Activated T-cell treated with anti-CD3 and anti-CD28 coated beads for 48 hours (primary cell): ENCODE measurements around the gene CD19.
"Not testable (repeated sequence)": the region's sequence is repeated elsewhere in the genome, so short reads cannot be mapped to it uniquely, and the experiment has no call there.

Experiments
- DNase-seq: peaks from one replicate; pipeline ENCODE4 v3.0.0-alpha.2; 2020; ENCODE audit warnings: low read depth

The CD19 gene

DNA sequence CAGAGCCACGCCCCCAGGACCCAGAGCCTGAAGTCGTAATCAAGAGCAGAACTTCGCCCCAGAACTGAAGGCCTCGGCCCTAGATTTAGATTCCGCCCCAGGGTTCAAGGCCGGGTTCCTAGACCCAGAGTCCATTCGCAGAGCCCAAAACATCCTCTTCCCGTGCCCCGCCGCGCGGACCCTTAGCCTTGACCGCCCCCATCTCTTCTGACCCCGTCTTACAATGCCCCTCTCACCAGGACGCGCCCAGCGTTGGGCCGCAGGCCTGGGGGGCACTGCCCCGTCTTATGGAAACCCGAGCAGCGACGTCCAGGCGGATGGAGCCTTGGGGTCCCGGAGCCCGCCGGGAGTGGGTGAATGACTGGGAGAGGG, 5.0 kb downstream of the CD19 start:
- DNase-seq, result no peak

DNA sequence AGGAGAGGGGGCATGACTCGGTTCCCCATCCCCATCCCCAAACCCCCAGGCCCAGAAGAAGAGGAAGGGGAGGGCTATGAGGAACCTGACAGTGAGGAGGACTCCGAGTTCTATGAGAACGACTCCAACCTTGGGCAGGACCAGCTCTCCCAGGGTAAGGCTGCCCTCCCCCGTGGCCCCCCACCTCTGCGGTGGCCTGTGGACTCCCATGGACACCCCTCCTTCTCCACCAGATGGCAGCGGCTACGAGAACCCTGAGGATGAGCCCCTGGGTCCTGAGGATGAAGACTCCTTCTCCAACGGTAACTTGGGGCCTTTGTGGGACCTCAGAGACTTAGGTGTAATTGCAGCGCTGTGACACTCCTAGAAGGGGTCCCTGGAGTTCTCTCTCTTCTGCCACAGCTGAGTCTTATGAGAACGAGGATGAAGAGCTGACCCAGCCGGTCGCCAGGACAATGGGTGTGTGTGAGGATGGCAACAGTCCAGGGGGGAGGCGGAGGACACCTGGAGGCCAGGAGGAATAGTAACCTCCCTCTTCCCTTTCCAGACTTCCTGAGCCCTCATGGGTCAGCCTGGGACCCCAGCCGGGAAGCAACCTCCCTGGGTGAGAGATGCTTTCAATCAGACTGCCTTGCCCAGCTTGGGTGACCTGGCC, 5.6 kb downstream of the CD19 start:
- no peak for DNase-seq

DNA sequence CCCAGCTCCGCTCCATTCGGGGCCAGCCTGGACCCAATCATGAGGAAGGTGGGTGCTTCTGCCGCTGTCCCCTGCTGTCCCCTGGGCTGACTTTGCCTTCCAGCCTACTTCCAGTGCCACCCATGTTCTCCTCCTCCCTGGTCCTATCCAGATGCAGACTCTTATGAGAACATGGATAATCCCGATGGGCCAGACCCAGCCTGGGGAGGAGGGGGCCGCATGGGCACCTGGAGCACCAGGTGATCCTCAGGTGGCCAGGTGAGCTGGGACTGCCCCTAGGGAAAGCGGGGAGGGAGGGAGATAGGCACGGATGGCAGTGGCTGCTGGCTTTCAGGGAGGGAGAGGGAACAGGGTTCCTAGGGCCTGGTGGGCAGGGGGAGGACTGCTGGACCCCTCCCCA, 7.0 kb downstream of the CD19 start:
- no peak for DNase-seq

DNA sequence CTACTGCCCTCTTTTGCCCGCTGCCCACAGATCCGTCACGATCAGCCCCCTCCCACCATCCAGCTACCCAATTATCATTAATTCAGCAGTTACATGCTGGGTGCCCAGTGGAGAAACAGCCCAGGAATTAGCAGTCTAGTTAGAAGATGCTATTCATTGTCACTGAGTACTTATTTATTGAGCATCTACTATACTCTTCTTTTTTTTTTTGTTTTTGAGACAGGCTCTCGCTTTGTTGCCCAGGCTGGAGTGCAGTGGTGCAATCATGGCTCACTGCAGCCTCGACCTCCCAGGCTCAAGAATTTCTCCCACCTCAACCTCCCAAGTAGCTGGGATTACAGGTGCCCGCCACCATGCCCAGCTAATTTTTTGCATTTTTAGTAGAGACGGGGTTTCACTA, 8.1 kb downstream of the CD19 start:
- not testable (repeated sequence) for DNase-seq

DNA sequence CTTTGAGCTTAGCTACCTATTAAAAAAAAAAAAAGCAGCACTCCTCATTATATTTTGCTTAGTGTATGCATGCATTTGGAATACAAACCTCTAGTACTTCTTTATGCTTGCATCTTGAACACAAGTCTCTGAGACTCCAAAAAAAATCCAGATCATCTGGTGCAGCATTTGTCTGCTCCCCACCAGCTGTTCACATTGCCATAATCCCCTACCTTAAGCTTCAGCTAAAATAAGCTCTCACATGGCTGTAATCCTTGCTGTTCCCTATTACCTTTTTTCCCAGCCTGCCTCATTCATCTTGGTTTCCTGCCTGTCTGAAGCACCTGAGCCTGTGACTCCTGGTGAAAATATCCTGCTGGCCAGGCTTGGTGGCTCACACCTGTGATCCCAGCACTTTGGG, 11.5 kb downstream of the CD19 start:
- no peak for DNase-seq

DNA sequence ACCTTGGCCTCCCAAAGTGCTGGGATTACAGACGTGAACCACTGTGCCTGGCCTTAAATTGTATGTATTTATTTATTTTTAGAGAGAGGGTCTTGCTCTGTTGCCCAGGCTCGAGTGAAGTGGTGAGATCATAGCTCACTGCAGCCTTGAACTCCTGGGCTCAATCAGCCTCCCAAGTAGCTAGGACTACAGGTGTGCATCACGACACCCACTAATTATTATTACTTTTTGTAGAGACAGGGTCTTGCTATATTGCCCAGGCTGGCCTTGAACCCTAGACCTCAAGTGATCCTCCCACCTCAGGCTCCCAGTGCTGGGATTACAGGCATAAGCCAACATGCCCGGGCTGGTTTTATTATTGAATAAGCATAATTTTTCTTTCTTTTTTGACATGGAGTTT, 14.9 kb downstream of the CD19 start:
- DNase-seq, result no peak

DNA sequence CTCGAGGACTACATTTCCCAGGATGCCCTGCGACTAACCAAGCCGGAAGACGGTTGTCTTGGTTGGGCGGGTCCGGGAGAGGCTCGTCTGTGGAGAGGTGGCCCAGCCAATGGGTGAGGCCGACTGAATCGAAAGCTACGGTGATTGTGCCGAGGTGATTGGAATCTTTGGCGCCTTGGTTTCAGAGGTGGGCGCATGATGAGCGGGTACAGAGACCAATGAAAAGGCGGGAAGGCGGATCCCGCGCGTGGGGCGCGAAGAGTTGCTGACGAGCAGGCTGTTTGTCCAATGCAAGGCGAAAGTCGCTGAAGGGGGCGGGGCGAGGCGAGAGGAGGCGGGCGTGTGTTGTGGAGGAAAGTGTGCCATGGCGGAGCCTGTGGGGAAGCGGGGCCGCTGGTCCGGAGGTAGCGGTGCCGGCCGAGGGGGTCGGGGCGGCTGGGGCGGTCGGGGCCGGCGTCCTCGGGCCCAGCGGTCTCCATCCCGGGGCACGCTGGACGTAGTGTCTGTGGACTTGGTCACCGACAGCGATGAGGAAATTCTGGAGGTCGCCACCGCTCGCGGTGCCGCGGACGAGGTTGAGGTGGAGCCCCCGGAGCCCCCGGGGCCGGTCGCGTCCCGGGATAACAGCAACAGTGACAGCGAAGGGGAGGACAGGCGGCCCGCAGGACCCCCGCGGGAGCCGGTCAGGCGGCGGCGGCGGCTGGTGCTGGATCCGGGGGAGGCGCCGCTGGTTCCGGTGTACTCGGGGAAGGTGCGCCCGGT, 19.1 kb downstream of the CD19 start, which contains the start of gene NFATC2IP:
TSS of gene NFATC2IP (plus strand) at position 290 of the 762 bp plus-strand sequence. CDS start at position 365, 75 bp downstream.
- peak; percentile 99 for DNase-seq

DNA sequence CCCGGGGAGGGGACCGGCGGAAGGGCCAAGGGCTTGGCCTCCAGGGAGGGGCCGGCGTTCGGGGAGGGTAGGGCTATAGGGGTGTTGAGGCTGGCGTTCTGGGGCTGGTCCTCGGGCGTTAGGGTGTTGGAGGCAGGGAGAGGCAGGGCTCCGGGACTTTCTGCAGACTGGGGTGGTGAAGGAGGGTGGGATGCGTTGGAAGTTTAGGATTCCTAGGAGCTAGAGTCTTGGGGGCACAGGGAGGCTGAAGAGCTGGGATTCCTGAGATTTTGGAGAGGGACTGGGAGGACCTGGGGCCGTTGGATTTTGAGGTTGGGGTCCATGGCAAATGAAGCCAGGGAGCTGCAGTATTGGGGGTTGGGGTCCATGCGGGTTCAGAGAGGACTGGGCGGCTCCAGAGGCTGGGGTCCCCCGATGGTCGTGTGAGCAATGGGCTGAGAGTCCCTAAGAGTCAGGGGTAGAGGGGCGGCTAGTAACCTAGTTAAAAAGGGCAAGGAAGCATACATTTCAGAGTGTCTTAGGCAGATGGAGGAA, 19.7 kb downstream of the CD19 start:
- DNase-seq, result no peak

DNA sequence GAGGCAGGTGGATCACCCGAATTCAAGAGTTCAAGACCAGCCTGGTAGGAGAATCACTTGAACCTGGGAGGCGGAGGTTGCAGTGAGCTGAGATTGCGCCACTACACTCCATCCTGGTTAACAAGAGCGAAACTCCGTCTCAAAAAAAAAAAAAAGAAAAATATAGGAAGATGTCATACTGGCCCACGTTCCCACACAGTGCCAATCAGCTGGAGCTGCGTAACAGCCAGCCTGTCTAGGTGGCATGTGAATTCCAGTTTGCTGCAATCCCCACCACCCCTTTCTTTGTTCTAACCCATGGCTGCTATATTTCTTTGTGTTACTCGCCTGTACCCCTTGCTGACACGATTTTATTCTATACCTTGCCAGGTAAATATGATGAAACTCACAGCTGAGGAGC, 26.4 kb downstream of the CD19 start:
- no peak for DNase-seq

DNA sequence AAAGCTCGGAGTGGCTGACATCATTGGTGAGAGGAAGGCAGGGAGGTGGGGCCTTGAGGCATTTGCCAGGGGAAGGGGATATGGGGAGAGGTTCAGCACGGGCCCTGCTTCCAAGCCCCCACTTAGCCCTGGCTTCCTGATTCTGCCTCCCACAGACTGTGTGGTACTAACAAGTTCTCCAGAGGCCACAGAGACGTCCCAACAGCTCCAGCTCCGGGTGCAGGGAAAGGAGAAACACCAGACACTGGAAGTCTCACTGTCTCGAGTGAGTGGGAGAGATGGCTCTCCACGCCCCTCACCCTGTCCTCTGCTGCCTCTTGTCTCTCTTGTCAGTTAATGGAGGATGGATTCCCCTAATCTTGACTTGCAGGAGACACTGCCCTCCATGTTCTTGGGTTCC, 27.1 kb downstream of the CD19 start:
- no peak for DNase-seq

DNA sequence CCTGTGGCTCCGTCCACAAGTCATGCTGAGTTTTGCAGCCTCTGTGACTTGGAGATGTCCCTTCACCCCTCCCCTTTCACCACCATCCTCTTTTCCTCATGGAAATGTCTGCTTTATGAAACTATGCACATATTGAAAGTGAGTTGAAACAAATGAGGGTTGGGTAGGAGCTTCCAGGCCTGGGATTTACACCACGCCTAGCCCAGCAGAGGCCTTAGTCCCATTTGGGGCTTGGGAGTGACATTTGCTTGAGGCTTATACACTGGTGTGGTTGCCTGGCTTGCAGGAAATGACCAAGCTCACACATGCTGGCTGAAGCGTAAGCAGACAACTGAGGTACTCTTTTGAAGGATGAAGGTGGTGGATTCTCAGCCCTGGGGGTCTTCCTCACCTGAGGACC, 32.3 kb downstream of the CD19 start:
- no peak for DNase-seq

DNA sequence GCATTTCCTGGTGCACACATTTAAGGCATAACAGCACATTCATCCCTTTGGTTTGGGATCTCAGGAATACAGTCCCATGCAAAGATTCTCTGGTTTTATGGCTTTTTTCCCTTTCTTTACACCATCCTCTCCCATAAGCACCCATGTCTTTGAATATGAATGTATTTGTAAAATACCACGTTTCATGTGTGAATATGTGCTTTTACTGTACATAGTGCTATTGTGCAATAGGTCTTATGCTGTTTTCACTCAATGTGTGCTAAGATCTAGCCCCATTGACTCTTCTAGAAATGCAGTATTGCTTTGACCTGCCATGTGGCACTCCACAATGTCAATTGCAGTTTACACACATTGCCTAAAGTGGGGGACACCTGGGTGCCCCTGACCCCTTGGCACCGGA, 32.7 kb downstream of the CD19 start:
- DNase-seq, result no peak

DNA sequence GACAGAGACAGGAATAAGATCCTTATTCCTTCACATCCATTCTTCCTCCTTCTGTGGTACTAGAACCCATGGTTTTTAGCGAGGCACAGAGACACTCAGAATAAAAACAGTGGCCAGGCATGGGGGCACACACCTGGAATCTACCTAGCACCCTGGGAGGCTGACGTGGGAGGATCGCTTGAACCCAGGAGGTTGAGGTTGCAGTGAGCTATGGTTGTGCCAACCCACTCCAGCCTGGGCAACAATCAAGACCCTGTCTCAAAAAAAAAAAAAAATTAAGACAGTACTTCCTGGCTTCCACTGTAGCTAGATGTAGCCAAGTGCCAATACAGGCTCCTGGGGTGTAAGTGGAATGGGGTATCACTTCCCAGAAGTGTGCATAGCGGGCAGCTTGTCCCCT, 35.4 kb downstream of the CD19 start:
- DNase-seq, result no peak

DNA sequence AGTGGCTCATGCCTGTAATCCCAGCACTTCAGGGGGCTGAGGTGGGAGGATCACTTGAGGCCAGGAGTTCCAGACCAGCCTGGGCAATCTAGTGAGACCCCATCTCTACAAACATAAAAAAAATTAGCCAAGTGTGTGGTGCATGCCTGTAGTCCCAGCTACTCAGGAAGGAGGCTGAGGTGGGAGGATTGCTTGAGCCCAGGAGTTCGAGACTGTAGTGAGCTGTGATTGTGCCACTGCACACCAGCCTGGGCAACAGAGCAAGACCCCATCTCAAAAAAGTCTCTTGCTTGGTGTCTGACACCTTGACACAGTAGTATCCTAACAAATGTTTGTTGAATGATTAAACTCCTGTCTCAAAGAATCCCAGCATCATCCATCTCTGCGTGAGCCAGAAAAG, 37.9 kb downstream of the CD19 start:
- not testable (repeated sequence) for DNase-seq

DNA sequence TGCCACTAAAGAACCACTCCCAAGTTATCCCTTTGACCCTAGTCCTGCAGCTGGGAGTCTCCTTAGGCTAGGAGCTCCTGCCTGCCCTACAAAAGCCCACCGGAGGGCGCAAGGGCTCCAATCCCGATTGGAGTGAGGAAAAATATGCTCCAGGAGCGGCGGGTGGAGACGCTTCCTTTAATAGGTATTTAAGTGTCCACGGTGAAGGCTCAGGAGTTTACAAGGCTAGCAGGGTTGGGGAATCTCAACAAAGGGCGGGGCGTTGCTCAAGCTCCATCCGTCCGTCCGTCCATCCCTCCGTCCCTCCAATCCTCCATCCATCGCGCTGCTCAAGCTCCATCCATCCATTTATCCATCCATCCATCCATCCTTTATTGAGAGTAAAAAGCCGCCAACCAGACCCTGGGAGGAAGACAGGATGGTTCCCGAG, 42.3 kb downstream of the CD19 start:
- DNase-seq, result no peak

DNA sequence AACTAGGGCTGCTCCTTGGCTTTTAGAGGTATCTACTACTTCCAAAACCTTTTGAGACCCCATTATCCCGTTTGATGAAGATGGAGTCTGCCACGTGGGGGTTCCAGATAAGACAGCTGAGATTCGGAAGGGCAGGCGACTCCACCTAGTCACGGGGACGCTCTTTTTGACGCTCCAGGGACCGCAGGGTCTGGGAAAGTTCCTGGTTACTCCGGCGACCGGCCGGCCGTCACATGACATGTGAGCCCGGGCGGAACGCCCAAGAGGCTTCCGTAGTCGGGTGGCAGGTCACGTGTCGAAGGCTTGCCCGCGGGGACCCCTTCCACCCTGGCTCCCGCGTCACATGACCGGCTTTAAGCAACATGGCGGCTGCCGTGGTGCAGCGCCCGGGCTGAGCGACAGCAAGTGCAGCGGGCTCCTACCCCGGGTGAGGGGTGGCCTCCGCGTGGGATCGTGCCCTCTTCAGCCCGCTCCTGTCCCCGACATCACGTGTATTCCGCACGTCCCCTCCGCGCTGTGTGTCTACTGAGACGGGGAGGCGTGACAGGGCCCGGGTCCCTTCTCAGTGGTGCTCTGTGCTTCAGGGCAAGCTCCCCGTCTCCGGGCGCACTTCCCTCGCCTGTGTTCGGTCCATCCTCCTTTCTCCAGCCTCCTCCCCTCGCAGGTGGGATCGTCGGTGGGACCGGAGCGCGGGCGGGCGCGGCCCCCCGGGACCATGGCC, 42.8 kb downstream of the CD19 start, which contains the start of gene SPNS1:
TSS of gene SPNS1 (plus strand) at position 342 of the 721 bp plus-strand sequence. CDS start at position 716, 374 bp downstream.
- DNase-seq, result peak; percentile 93

DNA sequence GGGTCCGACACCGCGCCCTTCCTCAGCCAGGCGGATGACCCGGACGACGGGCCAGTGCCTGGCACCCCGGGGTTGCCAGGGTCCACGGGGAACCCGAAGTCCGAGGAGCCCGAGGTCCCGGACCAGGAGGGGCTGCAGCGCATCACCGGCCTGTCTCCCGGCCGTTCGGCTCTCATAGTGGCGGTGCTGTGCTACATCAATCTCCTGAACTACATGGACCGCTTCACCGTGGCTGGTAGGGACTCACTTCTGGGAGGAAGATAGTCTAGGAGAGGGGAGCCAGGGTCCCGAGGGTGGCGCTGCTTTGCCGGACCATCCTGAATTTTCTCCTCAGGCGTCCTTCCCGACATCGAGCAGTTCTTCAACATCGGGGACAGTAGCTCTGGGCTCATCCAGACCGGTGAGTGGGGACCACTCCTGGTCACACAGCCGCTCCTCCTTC, 43.4 kb downstream of the CD19 start:
- DNase-seq, result no peak

DNA sequence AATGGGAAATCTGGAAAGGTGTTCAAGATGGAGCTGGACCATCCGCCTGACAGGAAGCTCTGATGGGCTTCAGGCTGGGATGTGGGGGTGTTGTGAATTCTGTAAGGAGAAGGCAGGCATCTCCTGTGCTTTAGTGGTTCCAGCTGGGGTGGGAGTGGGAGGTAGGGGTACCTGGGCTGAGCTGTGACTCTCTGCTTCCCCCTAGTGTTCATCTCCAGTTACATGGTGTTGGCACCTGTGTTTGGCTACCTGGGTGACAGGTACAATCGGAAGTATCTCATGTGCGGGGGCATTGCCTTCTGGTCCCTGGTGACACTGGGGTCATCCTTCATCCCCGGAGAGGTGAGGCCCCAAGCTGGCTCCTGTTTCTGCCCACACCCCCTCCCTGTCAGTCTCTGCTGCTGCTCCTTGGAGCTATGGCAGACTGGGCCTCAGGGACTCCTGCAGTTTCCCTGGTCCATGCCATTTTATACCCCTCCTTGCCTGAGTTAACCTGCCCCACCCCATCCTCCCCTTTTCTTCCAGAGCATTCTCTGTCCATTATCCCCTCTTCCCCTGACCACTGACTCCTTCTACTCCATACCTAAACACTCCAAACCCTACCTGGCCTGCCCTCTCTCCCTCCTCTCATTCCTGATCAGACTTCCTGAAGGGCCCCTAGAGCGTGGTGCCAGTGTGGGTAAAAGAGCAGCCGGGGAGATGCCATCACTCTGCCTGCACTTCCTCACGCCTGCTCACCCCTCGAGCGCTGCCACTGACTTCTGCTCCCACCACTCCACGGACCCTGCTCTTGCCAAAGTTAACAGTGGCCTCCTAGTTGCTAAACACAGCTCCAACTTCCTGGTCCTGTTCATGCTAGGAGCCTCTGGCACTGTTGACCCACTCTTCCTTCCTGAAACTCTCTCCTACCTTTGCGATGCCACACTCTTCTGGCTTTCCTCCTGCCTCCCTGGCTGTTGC, 46.2 kb downstream of the CD19 start:
- DNase-seq, result no peak

DNA sequence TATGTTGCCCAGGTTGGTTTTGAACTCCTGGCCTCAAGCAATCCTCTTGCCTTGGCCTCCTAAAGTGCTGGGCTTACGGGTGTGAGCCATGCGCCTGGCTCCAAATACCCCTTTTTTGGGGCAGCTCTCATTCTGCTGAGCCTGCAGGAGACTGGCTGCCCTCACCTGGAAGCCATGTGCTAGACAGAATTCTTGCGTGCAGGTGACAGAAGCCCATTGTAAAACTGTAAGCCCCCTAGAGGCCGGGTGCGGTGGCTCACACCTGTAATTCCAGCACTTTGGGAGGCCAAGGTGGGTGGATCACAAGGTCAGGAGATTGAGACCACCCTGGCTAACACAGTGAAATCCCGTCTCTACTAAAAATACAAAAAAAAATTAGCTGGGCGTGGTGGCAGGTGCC, 48.6 kb downstream of the CD19 start:
- DNase-seq, result not testable (repeated sequence)

DNA sequence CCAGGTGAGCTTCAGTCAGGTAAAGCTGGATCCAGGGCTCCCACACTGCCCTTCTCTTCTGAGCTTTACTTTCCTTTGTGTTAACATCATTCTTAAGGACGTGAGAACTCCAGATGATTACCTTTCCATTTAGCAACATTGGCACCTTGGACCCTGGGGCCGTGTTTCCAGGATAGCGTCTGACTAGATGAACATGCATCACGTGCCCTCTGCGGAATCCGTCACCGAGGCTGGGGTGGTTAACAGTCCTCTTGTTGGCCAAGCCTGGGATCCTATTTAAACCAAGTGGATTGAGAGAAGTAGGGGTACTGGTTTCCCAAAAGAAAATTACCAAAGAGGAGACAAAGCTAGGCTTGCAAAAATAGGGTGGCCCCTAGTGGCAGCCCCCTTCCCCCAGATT, 49.2 kb downstream of the CD19 start:
- DNase-seq, result no peak

DNA sequence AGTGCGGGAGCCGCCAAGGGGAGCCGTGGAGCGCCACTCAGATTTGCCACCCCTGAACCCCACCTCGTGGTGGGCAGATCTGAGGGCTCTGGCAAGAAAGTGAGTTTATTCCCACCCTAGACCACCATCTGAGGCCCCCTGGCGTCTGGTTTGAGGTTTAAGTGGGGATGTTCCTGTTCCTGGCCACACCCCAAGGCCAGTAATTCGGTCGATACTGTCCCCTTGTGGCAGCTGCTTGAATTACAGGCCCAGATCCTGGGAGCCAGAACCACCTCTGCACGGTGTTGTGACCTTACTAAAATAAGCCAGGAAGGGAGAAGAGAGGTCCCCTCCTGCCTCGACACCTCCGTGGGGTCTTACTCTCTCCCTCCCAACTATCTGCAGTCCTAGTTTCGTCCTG, 49.7 kb downstream of the CD19 start:
- DNase-seq, result peak; percentile 55
